HUES64 (cell line): Measurements from ENCODE around the gene TWSG1.
"Not testable (repeated sequence)": the region's sequence is repeated elsewhere in the genome, so short reads cannot be mapped to it uniquely, and the experiment has no call there.

Experiments
- H3K27ac ChIP-seq: 2 replicates; pipeline ENCODE4 v1.7.0; 2013; ENCODE audit warnings: low read depth, low read length, inconsistent platforms
- H3K27me3 ChIP-seq: 2 replicates; pipeline ENCODE4 v1.6.1; 2013; ENCODE audit warnings: mild to moderate bottlenecking, low read length; ENCODE audit not compliant: insufficient read depth
- H3K36me3 ChIP-seq: 2 replicates; pipeline ENCODE4 v1.6.1; 2013; ENCODE audit warnings: mild to moderate bottlenecking, low read length; ENCODE audit not compliant: insufficient read depth
- H3K4me1 ChIP-seq: 2 replicates; pipeline ENCODE4 v1.6.1; 2013; ENCODE audit warnings: mild to moderate bottlenecking, low read length, moderate library complexity; ENCODE audit not compliant: insufficient read depth
- H3K4me3 ChIP-seq: 2 replicates; pipeline ENCODE4 v1.5.1; 2013; ENCODE audit warnings: mild to moderate bottlenecking, low read length, moderate library complexity
- H3K9ac ChIP-seq: 2 replicates; pipeline ENCODE4 v1.6.1; 2013; ENCODE audit warnings: mild to moderate bottlenecking, low read depth, low read length
- H3K9me3 ChIP-seq: 2 replicates; pipeline ENCODE4 v1.6.1; 2013; ENCODE audit warnings: low read depth, low read length; ENCODE audit not compliant: insufficient read depth
- WGBS: fragments of 150-250, 120-280 bp; methylation state at CpG from one replicate; pipeline ENCODE4 v1.1.7; 2013; ENCODE audit warnings: missing lambda C conversion rate; 5-methylcytosine and 5-hydroxymethylcytosine counted together

Gene TWSG1

GRCh38 chr18:9361191-9361590 is 26.6 kb downstream of the TWSG1 start:
- Histone ChIP-seq H3K4me3 (no peak overlapping the region), H3K9me3 (no peaks in the 10 kb centered on the region), H3K9ac (no peak overlapping the region), H3K27me3 (no peaks in the 10 kb centered on the region), H3K4me1 (peaks cover 7% of the 10 kb centered on the region; the same call in 1 of the 2 replicates), H3K36me3 (peaks cover 2% of the 10 kb centered on the region; the same call in 1 of the 2 replicates), H3K27ac (no peak overlapping the region)
- WGBS = 86% methylated on average over 2 of the region's 3 CpGs

DNA sequence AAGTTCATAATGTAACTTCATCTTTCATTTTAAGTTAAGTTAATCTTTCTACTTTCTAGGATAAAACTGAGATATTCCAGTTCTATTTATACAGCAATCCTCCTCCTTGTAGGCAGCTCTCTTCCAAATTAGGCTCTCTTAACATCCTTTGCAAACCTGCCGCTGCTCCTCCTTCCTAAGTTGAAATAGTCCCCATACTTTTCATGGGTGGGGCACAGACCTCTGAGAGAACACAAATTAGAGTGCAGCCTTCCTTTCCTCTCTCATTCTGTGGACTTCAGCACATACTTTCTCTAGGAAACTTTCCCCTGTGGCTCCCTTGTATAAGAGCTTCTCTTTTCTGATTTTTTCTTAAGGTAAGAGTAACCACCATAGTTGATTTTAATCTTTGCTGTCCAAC is 28.3 kb downstream of the TWSG1 start:
- Histone ChIP-seq H3K27ac (no peak overlapping the region), H3K4me1 (peaks cover 7% of the 10 kb centered on the region; the same call in 1 of the 2 replicates), H3K27me3 (no peaks in the 10 kb centered on the region), H3K9ac (no peak overlapping the region), H3K9me3 (0 out of 2 replicates have a peak, but pooled peaks cover 4% of the 10 kb centered on the region), H3K4me3 (no peak overlapping the region), H3K36me3 (peaks cover 6% of the 10 kb centered on the region; the same call in 1 of the 2 replicates)
- WGBS = 90% methylated on average over 1 of the region's 1 CpG

DNA sequence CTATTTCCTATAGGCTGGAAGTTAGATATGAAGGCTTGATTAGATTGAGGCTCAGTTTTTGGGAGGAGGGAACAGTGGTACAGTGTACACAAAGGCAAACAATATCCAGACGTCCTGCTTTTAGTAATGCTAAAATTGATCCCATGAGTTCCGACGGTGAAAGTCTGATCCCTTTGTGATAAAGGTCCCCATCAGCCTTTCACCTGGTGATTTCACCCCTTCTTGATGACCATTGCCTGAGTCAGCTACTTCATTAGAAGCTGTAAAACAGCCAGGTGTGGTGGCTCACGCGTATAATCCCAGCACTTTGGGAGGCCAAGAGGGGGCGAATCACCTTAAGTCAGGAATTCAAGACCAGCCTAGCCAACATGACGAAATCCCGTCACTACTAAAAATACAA is 29.7 kb downstream of the TWSG1 start:
- no peak overlapping the region for H3K9ac ChIP-seq

DNA sequence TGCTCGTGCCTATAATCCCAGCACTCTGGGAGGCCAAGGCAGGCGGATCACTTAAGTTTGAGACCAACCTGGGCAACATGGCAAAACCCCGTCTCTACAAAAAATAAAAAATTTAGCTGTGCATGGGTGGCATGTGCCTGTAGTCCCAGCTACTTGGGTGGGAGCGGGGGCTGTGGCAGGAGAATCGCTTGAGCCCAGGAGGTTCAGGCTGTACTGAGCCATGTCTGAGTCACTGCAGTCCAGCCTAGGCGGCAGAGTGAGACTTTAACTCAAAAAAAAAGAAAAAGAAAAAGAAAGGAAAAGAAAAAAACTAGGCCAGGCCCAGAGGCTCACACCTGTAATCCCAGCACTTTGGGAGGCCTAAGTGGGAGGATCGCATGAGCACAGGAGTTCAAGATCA is 30.8 kb downstream of the TWSG1 start:
- no peak overlapping the region for H3K9ac ChIP-seq
- peaks cover 7% of the 10 kb centered on the region; the same call in 1 of the 2 replicates for H3K36me3 ChIP-seq
- H3K4me3 ChIP-seq = no peak overlapping the region
- no peak overlapping the region for H3K27ac ChIP-seq
- WGBS = 93% methylated on average over 7 of the region's 7 CpGs
- H3K27me3 ChIP-seq = no peaks in the 10 kb centered on the region
- 0 out of 2 replicates have a peak, but pooled peaks cover 5% of the 10 kb centered on the region for H3K9me3 ChIP-seq
- H3K4me1 ChIP-seq = peaks cover 7% of the 10 kb centered on the region; the same call in 1 of the 2 replicates

More for the DNA sequence above, 29.7 kb downstream of the TWSG1 start:
- peaks cover 9% of the 10 kb centered on the region; the same call in 1 of the 2 replicates for H3K36me3 ChIP-seq
- peaks cover 7% of the 10 kb centered on the region; the same call in 1 of the 2 replicates for H3K4me1 ChIP-seq
- no peak overlapping the region for H3K4me3 ChIP-seq
- H3K9me3 ChIP-seq = 0 out of 2 replicates have a peak, but pooled peaks cover 5% of the 10 kb centered on the region
- 92% methylated on average over 8 of the region's 8 CpGs for WGBS
- no peaks in the 10 kb centered on the region for H3K27me3 ChIP-seq
- H3K27ac ChIP-seq = no peak overlapping the region

- 60% methylated on average over 6 of the region's 6 CpGs for WGBS
These were observed 31.6 kb downstream of the TWSG1 start for GRCh38 chr18:9366126-9366714.

DNA sequence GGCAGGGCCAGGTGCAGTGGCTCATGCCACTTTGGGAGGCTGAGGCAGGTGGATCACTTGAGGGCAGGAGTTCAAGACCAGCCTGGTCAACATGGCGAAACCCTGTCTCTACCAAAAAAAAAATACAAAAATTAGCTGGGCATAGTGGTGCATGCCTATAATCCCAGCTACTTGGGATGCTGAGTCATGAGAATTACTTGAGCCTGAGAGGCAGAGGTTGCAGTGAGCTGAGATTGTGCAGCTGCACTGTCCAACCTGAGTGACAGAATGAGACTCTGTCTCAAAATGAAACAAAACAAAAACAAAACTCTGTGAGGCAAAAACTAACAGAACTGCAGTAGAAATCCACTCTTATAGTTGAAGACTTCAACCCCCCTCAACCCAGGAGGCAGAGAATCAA is 38.7 kb downstream of the TWSG1 start:
- H3K27ac ChIP-seq, H3K27me3 ChIP-seq, H3K36me3 ChIP-seq, H3K9ac ChIP-seq, H3K4me3 ChIP-seq, H3K9me3 ChIP-seq, H3K4me1 ChIP-seq: not testable (repeated sequence)
- 100% methylated on average over 1 of the region's 1 CpG for WGBS

More at GRCh38 chr18:9366126-9366714, 31.6 kb downstream of the TWSG1 start:
- Histone ChIP-seq H3K9me3 (0 out of 2 replicates have a peak, but pooled peaks cover 5% of the 10 kb centered on the region), H3K4me1 (peaks cover 7% of the 10 kb centered on the region; the same call in 1 of the 2 replicates), H3K27me3 (no peaks in the 10 kb centered on the region), H3K27ac (no peak overlapping the region), H3K36me3 (peaks cover 7% of the 10 kb centered on the region; the same call in 1 of the 2 replicates), H3K9ac (no peak overlapping the region), H3K4me3 (no peak overlapping the region)

- Histone ChIP-seq H3K9me3 (no peaks in the 10 kb centered on the region), H3K27me3 (no peaks in the 10 kb centered on the region), H3K4me3 (no peak overlapping the region), H3K4me1 (peaks cover 22% of the 10 kb centered on the region), H3K36me3 (peaks cover 4% of the 10 kb centered on the region; the same call in 1 of the 2 replicates), H3K27ac (no peak overlapping the region), H3K9ac (no peak overlapping the region)
- WGBS = 92% methylated on average over 6 of the region's 6 CpGs
These were observed 44.5 kb downstream of the TWSG1 start for GRCh38 chr18:9379118-9379517.

DNA sequence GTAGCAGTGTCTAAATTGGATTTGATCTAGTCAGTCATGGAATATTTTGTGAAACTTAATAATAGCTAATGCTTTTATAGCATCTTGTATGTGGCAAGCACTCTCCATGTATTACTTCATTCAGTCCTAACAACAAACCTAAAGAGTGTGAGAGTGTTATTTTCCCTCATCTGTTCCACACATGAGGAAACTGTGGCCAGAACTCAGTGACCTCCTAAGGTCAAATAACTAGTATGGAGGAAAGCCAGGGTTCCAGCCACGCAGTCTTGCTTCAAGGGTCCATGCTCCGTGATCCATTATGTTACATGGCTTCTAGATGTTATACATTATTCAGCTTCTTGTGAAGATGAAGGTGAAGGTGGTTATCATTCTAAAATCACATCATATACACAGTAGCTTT is 45.5 kb downstream of the TWSG1 start:
- Histone ChIP-seq H3K27me3 (no peaks in the 10 kb centered on the region), H3K9ac (no peak overlapping the region), H3K9me3 (no peaks in the 10 kb centered on the region), H3K36me3 (no peaks in the 10 kb centered on the region), H3K4me3 (no peak overlapping the region), H3K27ac (peak overlapping the region; percentile 72; the same call in 1 of the 2 replicates), H3K4me1 (peaks cover 22% of the 10 kb centered on the region)
- WGBS = 95% methylated on average over 2 of the region's 2 CpGs

- no peak overlapping the region; the same call in 1 of the 2 replicates for H3K4me3 ChIP-seq
- H3K27ac ChIP-seq = peak overlapping the region; percentile 72; the same call in 1 of the 2 replicates
- no peaks in the 10 kb centered on the region for H3K27me3 ChIP-seq
- H3K36me3 ChIP-seq = no peaks in the 10 kb centered on the region
- H3K9me3 ChIP-seq = no peaks in the 10 kb centered on the region
- 54% methylated on average over 4 of the region's 4 CpGs for WGBS
- peaks cover 22% of the 10 kb centered on the region for H3K4me1 ChIP-seq
- H3K9ac ChIP-seq = no peak overlapping the region
These were observed 46.2 kb downstream of the TWSG1 start for GRCh38 chr18:9380621-9381395.

GRCh38 chr18:9386879-9387278 is 52.3 kb downstream of the TWSG1 start:
- Histone ChIP-seq H3K9ac (no peak overlapping the region), H3K4me1 (peaks cover under 1% of the 10 kb centered on the region; the same call in 1 of the 2 replicates), H3K9me3 (no peaks in the 10 kb centered on the region; the same call in 1 of the 2 replicates), H3K4me3 (no peak overlapping the region), H3K27ac (no peak overlapping the region), H3K36me3 (peaks cover 12% of the 10 kb centered on the region), H3K27me3 (no peaks in the 10 kb centered on the region)
- 100% methylated on average over 1 of the region's 1 CpG for WGBS

GRCh38 chr18:9387891-9388290 is 53.3 kb downstream of the TWSG1 start:
- Histone ChIP-seq H3K9me3 (no peaks in the 10 kb centered on the region; the same call in 1 of the 2 replicates), H3K9ac (no peak overlapping the region)

More at GRCh38 chr18:9387891-9388290, 53.3 kb downstream of the TWSG1 start:
- Histone ChIP-seq H3K4me3 (no peak overlapping the region), H3K27ac (no peak overlapping the region), H3K27me3 (no peaks in the 10 kb centered on the region), H3K36me3 (peaks cover 12% of the 10 kb centered on the region), H3K4me1 (no peaks in the 10 kb centered on the region)
- WGBS = 100% methylated on average over 1 of the region's 1 CpG
